ENCODE results near the gene NBL1.

Gene NBL1

GRCh38 chr1:19650416-19651140 is 6.5 kb downstream of the NBL1 start:
- DNase-seq (ENCODE audit: insufficient read length) (no peak), FAIRE-seq (no peak)
- TF ChIP-seq POLR2AphosphoS5 (IDR thresholded peaks at IDR 0.05; ENCODE audit: low read depth, low read length) = no peak

GRCh38 chr1:19651141-19651737 is 7.1 kb downstream of the NBL1 start:
- DNase-seq (ENCODE audit: insufficient read length) = peak; percentile 71
- TF ChIP-seq POLR2AphosphoS5 (IDR thresholded peaks at IDR 0.05; ENCODE audit: low read depth, low read length) = no peak
- TF ChIP-seq TAF1 (IDR thresholded peaks at IDR 0.05; ENCODE audit: borderline replicate concordance, low read depth, low read length) = no peak
- TF ChIP-seq POLR2A (IDR thresholded peaks at IDR 0.05; ENCODE audit: low read depth, low read length) = no peak
- FAIRE-seq = peak; percentile 86

DNA sequence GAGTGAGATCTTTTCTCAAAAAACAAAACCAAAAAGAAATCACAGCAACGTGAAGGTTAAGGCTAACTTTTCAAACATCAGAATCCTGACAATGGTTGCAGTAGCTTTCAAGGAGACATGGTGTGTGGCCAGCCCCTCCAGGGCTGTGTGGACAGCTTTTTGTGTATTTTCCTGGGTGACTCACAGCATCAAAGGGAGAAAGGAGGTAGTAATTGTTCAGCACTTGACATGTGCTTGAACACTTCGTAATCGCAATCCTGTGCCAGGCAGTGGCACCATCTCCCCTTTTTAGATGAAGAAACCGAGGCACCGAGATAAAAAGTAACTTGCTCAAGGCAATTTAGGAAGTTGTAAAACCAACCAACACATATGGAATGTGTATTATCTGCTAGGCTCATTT is 10.3 kb downstream of the NBL1 start:
- TF ChIP-seq POLR2A (IDR thresholded peaks at IDR 0.05; ENCODE audit: low read depth, low read length) (no peak), TAF1 (IDR thresholded peaks at IDR 0.05; ENCODE audit: borderline replicate concordance, low read depth, low read length) (no peak), POLR2AphosphoS5 (IDR thresholded peaks at IDR 0.05; ENCODE audit: low read depth, low read length) (no peak)
- FAIRE-seq = no peak
- DNase-seq (ENCODE audit: insufficient read length) = no peak

DNA sequence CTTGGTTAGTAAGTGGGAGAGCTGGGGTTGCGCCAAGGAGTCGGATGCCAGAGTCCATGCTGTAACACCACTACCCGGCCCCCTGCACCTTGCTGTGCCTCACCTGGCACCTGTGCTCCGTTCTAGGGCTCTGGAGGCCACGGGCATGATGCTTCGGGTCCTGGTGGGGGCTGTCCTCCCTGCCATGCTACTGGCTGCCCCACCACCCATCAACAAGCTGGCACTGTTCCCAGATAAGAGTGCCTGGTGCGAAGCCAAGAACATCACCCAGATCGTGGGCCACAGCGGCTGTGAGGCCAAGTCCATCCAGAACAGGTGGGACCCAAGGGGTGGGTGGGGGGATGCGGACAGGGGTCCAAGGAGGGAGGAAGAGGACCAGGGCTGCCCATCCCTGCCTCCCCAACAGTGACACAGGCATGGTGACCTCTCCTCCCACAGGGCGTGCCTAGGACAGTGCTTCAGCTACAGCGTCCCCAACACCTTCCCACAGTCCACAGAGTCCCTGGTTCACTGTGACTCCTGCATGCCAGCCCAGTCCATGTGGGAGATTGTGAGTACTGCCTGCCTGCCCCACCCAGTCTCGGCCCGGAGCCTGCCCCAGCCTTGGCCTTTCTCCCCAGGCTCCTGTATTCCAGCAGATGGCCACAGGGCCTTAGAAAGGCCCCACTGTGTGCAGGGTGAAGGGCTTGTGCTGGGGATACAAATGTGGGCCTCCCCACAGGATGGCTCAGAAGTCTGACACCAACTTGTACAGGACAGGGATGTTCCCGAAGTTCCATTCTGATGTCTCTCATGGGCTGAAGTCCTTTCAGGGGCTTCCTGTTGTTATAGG is 11.0 kb downstream of the NBL1 start:
- TF ChIP-seq POLR2A (IDR thresholded peaks at IDR 0.05; ENCODE audit: low read depth, low read length) (no peak), TAF1 (IDR thresholded peaks at IDR 0.05; ENCODE audit: borderline replicate concordance, low read depth, low read length) (no peak), POLR2AphosphoS5 (IDR thresholded peaks at IDR 0.05; ENCODE audit: low read depth, low read length) (no peak)
- DNase-seq (ENCODE audit: insufficient read length) (no peak), FAIRE-seq (no peak)

GRCh38 chr1:19655718-19656080 is 11.6 kb downstream of the NBL1 start:
- FAIRE-seq (no peak), DNase-seq (ENCODE audit: insufficient read length) (no peak)
- TF ChIP-seq POLR2A (IDR thresholded peaks at IDR 0.05; ENCODE audit: low read depth, low read length) (no peak), POLR2AphosphoS5 (IDR thresholded peaks at IDR 0.05; ENCODE audit: low read depth, low read length) (no peak), TAF1 (IDR thresholded peaks at IDR 0.05; ENCODE audit: borderline replicate concordance, low read depth, low read length) (no peak)

GRCh38 chr1:19656134-19656779 is 12.1 kb downstream of the NBL1 start:
- DNase-seq (ENCODE audit: insufficient read length) = no peak
- no peak for TF ChIP-seq POLR2AphosphoS5 (IDR thresholded peaks at IDR 0.05; ENCODE audit: low read depth, low read length)
- TF ChIP-seq POLR2A (IDR thresholded peaks at IDR 0.05; ENCODE audit: low read depth, low read length) = no peak
- no peak for FAIRE-seq

DNA sequence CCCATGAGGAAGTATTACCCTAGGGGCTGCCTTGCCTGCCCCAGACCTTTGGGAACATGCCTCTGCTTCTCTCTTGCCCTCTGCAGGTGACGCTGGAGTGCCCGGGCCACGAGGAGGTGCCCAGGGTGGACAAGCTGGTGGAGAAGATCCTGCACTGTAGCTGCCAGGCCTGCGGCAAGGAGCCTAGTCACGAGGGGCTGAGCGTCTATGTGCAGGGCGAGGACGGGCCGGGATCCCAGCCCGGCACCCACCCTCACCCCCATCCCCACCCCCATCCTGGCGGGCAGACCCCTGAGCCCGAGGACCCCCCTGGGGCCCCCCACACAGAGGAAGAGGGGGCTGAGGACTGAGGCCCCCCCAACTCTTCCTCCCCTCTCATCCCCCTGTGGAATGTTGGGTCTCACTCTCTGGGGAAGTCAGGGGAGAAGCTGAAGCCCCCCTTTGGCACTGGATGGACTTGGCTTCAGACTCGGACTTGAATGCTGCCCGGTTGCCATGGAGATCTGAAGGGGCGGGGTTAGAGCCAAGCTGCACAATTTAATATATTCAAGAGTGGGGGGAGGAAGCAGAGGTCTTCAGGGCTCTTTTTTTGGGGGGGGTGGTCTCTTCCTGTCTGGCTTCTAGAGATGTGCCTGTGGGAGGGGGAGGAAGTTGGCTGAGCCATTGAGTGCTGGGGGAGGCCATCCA is 12.8 kb downstream of the NBL1 start:
- DNase-seq (ENCODE audit: insufficient read length) (no peak), FAIRE-seq (no peak)
- no peak for TF ChIP-seq POLR2A (IDR thresholded peaks at IDR 0.05; ENCODE audit: low read depth, low read length)
- TF ChIP-seq TAF1 (IDR thresholded peaks at IDR 0.05; ENCODE audit: borderline replicate concordance, low read depth, low read length) = no peak
- TF ChIP-seq POLR2AphosphoS5 (IDR thresholded peaks at IDR 0.05; ENCODE audit: low read depth, low read length) = no peak

DNA sequence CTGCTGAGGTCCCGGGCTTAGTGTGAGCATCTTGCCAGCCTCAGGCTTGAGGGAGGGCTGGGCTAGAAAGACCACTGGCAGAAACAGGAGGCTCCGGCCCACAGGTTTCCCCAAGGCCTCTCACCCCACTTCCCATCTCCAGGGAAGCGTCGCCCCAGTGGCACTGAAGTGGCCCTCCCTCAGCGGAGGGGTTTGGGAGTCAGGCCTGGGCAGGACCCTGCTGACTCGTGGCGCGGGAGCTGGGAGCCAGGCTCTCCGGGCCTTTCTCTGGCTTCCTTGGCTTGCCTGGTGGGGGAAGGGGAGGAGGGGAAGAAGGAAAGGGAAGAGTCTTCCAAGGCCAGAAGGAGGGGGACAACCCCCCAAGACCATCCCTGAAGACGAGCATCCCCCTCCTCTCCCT is 13.4 kb downstream of the NBL1 start:
- no peak for FAIRE-seq
- TF ChIP-seq POLR2AphosphoS5 (IDR thresholded peaks at IDR 0.05; ENCODE audit: low read depth, low read length) (no peak), TAF1 (IDR thresholded peaks at IDR 0.05; ENCODE audit: borderline replicate concordance, low read depth, low read length) (no peak), POLR2A (IDR thresholded peaks at IDR 0.05; ENCODE audit: low read depth, low read length) (no peak)

GRCh38 chr1:19658186-19658585 is 14.1 kb downstream of the NBL1 start:
- FAIRE-seq = no peak
- TF ChIP-seq POLR2AphosphoS5 (IDR thresholded peaks at IDR 0.05; ENCODE audit: low read depth, low read length) (no peak), TAF1 (IDR thresholded peaks at IDR 0.05; ENCODE audit: borderline replicate concordance, low read depth, low read length) (no peak), POLR2A (IDR thresholded peaks at IDR 0.05; ENCODE audit: low read depth, low read length) (no peak)
- no peak for DNase-seq (ENCODE audit: insufficient read length)

More for the DNA sequence above, 13.4 kb downstream of the NBL1 start:
- DNase-seq (ENCODE audit: insufficient read length) = no peak

- no peak for TF ChIP-seq POLR2A (IDR thresholded peaks at IDR 0.05; ENCODE audit: low read depth, low read length)
- no peak for TF ChIP-seq TAF1 (IDR thresholded peaks at IDR 0.05; ENCODE audit: borderline replicate concordance, low read depth, low read length)
- TF ChIP-seq POLR2AphosphoS5 (IDR thresholded peaks at IDR 0.05; ENCODE audit: low read depth, low read length) = no peak
- no peak for DNase-seq (ENCODE audit: insufficient read length)
- FAIRE-seq = peak; percentile 54
These were observed 17.7 kb downstream of the NBL1 start for GRCh38 chr1:19661721-19662228.

DNA sequence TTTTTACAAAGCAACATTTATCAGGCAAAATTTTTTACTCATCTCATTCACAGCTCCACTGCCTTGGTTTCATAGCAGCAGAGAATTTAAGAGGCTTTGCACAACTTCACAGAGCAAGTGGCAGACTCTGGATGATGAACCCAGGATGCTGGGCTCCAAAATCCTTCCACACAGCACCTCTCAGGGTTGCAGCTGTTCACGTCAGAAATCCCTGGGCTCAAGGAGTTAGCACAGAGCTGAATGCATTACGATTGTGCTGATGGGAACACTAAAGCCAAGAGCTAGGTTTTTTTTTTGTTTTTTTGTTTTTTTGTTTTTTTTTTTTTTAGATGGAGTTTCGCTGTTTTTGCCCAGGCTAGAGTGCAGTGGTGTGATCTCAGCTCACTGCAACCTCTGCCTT is 18.2 kb downstream of the NBL1 start:
- no peak for FAIRE-seq
- DNase-seq (ENCODE audit: insufficient read length) = no peak
- no peak for TF ChIP-seq TAF1 (IDR thresholded peaks at IDR 0.05; ENCODE audit: borderline replicate concordance, low read depth, low read length)
- TF ChIP-seq POLR2AphosphoS5 (IDR thresholded peaks at IDR 0.05; ENCODE audit: low read depth, low read length) = no peak
- TF ChIP-seq POLR2A (IDR thresholded peaks at IDR 0.05; ENCODE audit: low read depth, low read length) = no peak
